GM04504 (cell line): Measurements from ENCODE around the gene CADPS.

ENCODE experiments used
- DNase-seq: peaks from one replicate; pipeline ENCODE4 v3.0.0-alpha.2; 2012; ENCODE audit warnings: low read depth

CADPS gene

GRCh38 chr3:62433396-62433795, 441.8 kb downstream of the CADPS start:
- no peak for DNase-seq

DNA sequence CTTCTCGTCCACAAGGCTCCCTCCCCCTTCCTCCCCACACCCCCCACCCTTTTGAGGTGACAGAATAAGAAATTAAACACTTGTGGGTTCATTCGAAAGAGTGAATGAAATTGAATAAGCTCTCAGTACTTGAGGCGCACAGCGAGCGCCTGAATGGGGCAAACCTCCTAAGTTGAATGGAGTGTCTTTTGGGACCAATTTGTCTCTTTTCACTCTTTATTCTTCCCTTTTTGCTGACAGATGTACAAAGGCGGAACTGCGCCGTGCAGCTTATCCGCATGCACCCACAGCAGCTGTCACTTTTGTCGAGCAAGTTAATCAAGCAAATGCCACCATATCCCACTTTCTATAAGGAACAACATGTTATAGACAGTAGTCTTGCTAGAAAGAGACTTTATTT, 454.0 kb downstream of the CADPS start:
- DNase-seq = no peak

GRCh38 chr3:62416144-62416543, 459.1 kb downstream of the CADPS start:
- DNase-seq = no peak

- DNase-seq = no peak
Observed at GRCh38 chr3:62415312-62415801, 459.9 kb downstream of the CADPS start.

DNA sequence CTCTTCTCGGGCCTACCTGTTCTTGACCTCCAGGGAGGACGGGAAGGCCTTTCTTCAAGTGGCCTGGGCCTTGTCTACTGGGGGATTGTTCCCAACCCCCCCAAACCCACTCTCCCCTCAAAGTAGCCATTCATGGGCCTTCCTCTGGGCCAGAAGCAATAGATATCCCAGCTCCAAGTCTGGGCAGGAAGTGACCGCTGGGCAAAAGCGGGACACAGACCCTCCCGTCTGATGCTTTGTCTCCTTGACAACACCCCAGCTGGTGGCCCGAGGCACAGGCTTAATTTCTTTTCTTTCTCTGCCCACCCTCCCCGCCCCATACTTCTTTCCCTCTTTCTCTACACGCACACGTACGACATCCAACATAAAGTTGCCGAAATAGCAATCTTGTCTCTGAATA, 460.4 kb downstream of the CADPS start:
- no peak for DNase-seq

DNA sequence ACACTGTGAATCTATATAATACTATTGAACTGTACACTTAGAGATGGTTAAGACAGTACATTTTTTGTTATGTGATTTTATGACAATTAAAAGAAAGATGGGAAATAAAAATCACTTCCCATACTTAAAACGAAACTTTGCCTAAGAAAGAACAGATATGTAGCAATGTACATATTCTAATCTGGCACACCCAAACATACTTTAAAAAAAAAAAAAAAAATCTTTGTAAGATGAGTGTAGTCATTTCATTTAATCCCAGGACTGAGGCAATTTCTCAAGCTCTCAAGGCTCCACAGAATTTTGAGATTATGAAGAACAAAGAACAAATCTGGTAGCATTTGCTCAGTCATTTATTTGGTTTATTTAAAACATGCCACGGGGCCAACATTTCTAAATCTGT, 461.5 kb downstream of the CADPS start:
- no peak for DNase-seq

DNA sequence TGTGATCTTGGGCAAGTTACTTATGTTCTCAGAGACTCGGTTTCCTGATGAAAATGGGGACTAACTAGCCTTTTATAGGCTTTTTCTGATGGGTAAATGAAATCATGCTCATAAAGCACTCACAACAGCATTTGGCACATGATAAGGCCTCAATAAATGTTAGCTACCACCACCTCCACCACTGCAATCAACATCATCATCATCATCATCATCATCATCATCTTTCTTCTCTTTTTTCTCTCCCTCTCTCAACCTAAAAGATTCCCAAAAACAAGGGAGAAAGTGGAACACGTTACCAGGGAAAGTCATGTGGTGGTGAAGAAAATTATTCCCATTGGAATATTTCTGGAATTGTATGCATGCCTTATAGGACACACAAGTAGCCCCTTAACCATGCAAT, 468.3 kb downstream of the CADPS start:
- DNase-seq = no peak

DNA sequence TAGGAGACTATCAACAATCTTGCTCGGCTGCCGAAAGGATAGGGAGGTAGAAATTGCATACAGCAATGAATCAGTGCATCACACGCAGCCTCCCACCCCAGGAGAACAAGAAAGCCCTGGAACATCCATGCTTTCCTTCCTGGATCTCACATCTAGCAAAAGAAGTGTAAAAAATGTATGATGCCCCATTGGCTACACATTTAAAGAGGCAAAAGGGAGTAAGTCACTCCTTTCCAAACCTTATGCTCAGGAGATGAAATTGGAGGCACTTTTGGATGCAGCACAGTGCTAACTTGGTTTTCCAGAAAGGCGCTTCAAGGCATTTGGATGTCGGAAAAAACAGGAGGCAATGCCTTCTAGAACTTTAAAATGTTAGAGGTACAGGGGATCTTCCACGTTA, 469.6 kb downstream of the CADPS start:
- no peak for DNase-seq

DNA sequence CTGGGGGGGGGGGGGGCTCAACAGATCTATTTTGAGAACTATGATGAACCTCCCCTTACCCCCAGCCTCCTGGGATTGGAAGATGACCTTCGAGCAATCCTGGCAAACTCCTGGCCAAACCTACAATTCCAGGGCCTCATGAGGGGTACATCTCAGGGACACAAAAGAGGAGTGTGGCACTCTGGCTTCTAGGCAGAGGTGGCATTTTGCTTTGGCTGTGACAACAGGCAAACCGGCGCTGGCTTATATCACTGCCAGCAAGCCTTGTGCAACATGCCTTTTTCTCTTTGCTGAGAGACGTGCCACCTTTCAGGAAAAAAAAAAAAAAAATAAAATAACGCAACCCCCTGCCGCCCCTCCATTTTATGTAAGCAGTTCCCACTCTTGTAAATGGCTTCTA, 470.1 kb downstream of the CADPS start:
- DNase-seq = no peak

DNA sequence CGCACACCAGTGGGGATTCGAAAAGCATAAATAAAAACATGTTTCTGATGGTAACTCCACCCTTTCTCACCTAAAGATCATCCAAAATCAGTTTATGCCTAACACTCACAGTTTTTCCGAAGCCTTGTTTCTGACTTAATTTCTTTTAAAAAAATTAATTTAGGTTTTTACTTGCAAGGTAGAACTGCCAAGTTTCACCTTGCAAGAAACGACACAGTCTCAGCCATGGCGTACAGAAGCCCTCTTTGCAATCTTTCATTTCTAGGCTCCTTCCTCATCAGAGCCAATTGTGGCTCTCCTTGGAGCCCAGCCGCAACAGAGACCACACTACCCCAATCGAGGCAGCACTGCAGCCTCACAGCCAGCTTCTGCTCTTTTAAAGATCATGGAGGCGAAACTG, 470.9 kb downstream of the CADPS start:
- no peak for DNase-seq

GRCh38 chr3:62403765-62404164, 471.5 kb downstream of the CADPS start:
- DNase-seq = no peak

GRCh38 chr3:62392626-62393292, 482.5 kb downstream of the CADPS start:
- no peak for DNase-seq

GRCh38 chr3:62387251-62387650, 488.0 kb downstream of the CADPS start:
- DNase-seq = no peak

GRCh38 chr3:62379321-62379798, 495.9 kb downstream of the CADPS start:
- no peak for DNase-seq

DNA sequence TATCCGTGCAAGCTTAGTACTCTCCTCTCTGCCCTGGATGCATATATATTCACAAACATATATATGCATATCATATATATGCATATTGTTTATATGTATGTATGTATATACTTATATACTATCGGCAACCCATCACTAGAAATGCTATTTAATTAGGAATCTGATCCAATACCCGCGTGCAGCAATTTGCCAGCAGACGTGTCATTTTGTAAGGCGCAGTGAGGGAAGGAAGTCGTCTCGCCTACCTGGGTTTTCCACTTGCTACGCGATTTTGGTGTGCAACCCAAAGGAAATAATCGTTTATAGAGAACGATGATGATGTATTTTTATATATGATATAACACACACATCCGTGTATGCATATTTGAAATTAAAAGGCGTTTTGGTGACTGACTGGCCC, 496.3 kb downstream of the CADPS start:
- no peak for DNase-seq

GRCh38 chr3:62378311-62378789, 496.9 kb downstream of the CADPS start:
- DNase-seq = no peak

GRCh38 chr3:62376906-62377877, 498.0 kb downstream of the CADPS start:
- DNase-seq = no peak

- no peak for DNase-seq
Observed at GRCh38 chr3:62376454-62376720, 498.8 kb downstream of the CADPS start.

- DNase-seq = no peak
Observed at GRCh38 chr3:62375655-62376453, 499.4 kb downstream of the CADPS start.

- DNase-seq = no peak
Observed at GRCh38 chr3:62374341-62375218, 500.6 kb downstream of the CADPS start.

DNA sequence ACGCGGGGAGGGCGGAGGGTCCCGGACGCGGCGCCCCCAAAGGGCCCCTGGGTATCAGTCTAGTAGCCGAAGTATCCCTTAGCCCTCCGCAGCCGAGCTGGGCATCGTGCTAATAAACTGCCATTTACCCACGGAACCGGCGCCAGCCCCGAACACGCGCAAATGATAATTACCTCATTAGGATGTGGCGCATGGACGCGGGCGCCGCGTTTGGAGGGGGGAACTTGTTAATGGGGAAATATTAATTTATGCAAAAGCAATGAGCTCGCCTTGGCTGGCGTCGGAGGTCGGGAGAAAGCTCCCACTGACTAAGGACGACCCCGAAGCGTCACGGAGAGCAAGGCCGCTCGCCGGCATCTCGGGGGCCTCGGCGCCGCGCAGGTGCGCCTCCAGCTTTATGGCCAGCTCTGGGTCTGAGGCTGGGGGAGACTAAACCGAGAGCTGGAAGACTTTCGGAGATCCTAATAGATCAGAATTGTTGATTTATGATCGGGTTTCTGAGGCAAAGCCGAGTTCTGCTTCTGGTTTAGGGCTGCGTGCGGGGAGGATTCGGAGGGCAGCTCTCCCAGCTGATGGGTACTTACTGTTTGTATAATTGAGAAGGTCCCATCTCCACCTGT, 501.4 kb downstream of the CADPS start:
- no peak for DNase-seq
